A673 (cell line): ENCODE measurements around the gene MICALL2. TPM values are rescaled to one million over a fixed set of nuclear protein-coding genes. Genes with fewer than 3 reads are reported as not detected.
A peak's percentile ranks its signal among the peaks of the same experiment; 100 is the strongest.

ENCODE experiments used
- BruUV-seq: library from RNA; stranded (reverse); fragments of 400-500 nt; replicated peaks from 2 replicates; lab custom pipeline; 2021; lab: Mats Ljungman, UMichigan
- CTCF ChIA-PET: fragments of 300-600 bp; sonication (Branson Sonifier 250); formaldehyde crosslinking; loops from one replicate; lab custom pipeline; 2022; ENCODE audit warnings: antibody characterized with exemption; lab: Charles Lee
- POLR2A ChIA-PET: fragments of 300-600 bp; sonication (Branson Sonifier 250); formaldehyde crosslinking; loops from one replicate; lab custom pipeline; 2022; ENCODE audit warnings: antibody characterized with exemption; ENCODE audit not compliant: low non-redundant PET; lab: Charles Lee
- DNase-seq: peaks from one replicate; pipeline ENCODE4 v3.0.0-alpha.2; 2015; ENCODE audit warnings: low spot score
- H3K27ac ChIP-seq: fragments of 200-600 bp; sonication (generic); 2 replicates; pipeline ENCODE4 v1.5.1; 2016; ENCODE audit warnings: mixed run types, low read depth, mild to moderate bottlenecking, mixed read lengths, antibody characterized with exemption, low read length; ENCODE audit not compliant: poor library complexity, severe bottlenecking
- H3K27me3 ChIP-seq: fragments of 200-600 bp; sonication (generic); replicated peaks from 2 replicates; pipeline ENCODE4 v1.6.1; 2017; ENCODE audit warnings: mixed run types, low read depth, mild to moderate bottlenecking, mixed read lengths, antibody characterized with exemption, low read length; ENCODE audit not compliant: insufficient read depth, poor library complexity
- H3K36me3 ChIP-seq: fragments of 200-600 bp; sonication (generic); 2 replicates; pipeline ENCODE4 v1.6.1; 2016; ENCODE audit warnings: mixed run types, mild to moderate bottlenecking, mixed read lengths, antibody characterized with exemption, low read length; ENCODE audit not compliant: insufficient read depth, poor library complexity, severe bottlenecking
- H3K4me1 ChIP-seq: fragments of 200-600 bp; sonication (generic); 2 replicates; pipeline ENCODE4 v1.6.1; 2017; ENCODE audit warnings: mixed run types, mild to moderate bottlenecking, mixed read lengths, antibody characterized with exemption, low read length; ENCODE audit not compliant: insufficient read depth, poor library complexity, severe bottlenecking
- H3K4me3 ChIP-seq: fragments of 200-600 bp; sonication (generic); 2 replicates; pipeline ENCODE4 v1.5.1; 2016; ENCODE audit warnings: low read depth, mixed run types, mild to moderate bottlenecking, mixed read lengths, low read length; ENCODE audit not compliant: poor library complexity, severe bottlenecking
- H3K9me3 ChIP-seq: fragments of 200-600 bp; sonication (generic); 2 replicates; pipeline ENCODE4 v1.6.1; 2016; ENCODE audit warnings: mixed run types, low read depth, mild to moderate bottlenecking, mixed read lengths, antibody characterized with exemption, low read length; ENCODE audit not compliant: poor library complexity, severe bottlenecking
- CTCF ChIP-seq: fragments of 300-800, 200-600 bp; sonication (generic); conservative IDR thresholded peaks from 2 replicates; pipeline ENCODE4 v1.5.1; 2017; ENCODE audit warnings: low read depth, mild to moderate bottlenecking, antibody characterized with exemption, low read length, moderate library complexity, mixed read lengths
- EZH2 ChIP-seq: fragments of 200-600 bp; sonication (generic); IDR thresholded peaks from 2 replicates; pipeline ENCODE4 v1.6.1; 2017; ENCODE audit warnings: borderline replicate concordance, low read depth, mild to moderate bottlenecking, mixed read lengths, antibody characterized with exemption, low read length; ENCODE audit not compliant: poor library complexity, severe bottlenecking
- intact Hi-C: fragments of 100-400 bp; cut with micrococcal nuclease; formaldehyde crosslinking; loops from one replicate; pipeline ENCODE4 v1.10.0; 2022; ENCODE audit not compliant: unreplicated experiment
- total RNA-seq: library from RNA; stranded (reverse); gene quantifications from 2 replicates; pipeline ENCODE4 v1.2.3, GENCODE V29; 2021

The MICALL2 gene
- total RNA-seq, 1 experiment from 2014 or later = 10.1 TPM

DNA sequence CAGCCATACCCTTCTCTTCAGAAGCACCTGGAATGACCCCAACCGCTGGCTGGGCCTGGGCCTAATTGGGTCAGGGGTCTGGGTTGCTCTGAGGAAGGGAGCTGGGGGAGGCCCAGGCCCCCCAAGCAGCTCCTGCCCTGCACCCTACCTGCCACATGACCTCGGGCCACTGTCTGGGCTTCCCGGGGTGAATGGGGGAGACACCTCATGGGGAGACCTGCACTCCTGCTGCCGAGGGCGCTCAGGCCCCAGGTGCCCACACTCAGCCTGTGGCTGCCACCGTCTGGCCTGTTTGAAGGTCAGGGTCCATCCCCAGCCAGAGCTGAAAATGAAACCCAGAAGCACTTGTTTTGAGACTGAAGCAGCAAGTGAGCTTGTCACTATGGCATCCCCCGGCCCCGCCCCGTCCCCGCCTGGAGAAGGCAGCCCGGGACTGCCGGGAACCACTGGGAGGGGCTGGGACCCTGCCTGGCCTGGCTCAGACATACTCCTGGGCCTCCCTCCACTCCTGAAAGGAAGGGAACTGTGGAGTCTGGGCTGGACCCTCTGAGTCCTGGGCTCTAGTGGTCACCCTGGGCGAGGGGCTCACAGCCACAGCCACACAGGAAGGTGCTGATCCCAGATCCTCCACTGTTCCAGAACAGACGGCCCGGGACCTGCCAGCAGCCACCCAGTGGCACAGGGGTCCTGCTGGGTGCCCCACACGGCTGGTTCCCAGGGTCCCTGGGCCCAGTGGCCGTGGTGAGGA is 7.4 kb upstream of the MICALL2 start:
- Histone ChIP-seq H3K27ac (no peak overlapping the region), H3K4me3 (no peak overlapping the region), H3K9me3 (no peaks in the 10 kb centered on the region), H3K4me1 (peaks cover 6% of the 10 kb centered on the region), H3K36me3 (peaks cover 4% of the 10 kb centered on the region), H3K27me3 (no peaks in the 10 kb centered on the region)
- ChIA-PET CTCF (no interaction called here), POLR2A (interaction anchor here (0.5 kb wide), 1 partner anchor 70 kb away, joined by 9 read pairs; no protein-coding TSS in a partner anchor)
- BruUV-seq = no TSS peak
- intact Hi-C loops = no loop called here
- peak; percentile 52 for DNase-seq
- no peak for TF ChIP-seq EZH2
- TF ChIP-seq CTCF = no peak

- intact Hi-C loops = no loop called here
- no peak overlapping the region for H3K27ac ChIP-seq
- peaks cover 10% of the 10 kb centered on the region for H3K4me1 ChIP-seq
- H3K27me3 ChIP-seq = no peaks in the 10 kb centered on the region
- no peaks in the 10 kb centered on the region for H3K9me3 ChIP-seq
- H3K4me3 ChIP-seq = no peak overlapping the region
- ChIA-PET POLR2A (no interaction called here), CTCF (no interaction called here)
- TF ChIP-seq CTCF (no peak), EZH2 (no peak)
- no TSS peak for BruUV-seq
- DNase-seq = no peak
- peaks cover 4% of the 10 kb centered on the region for H3K36me3 ChIP-seq
These were observed 5.4 kb upstream of the MICALL2 start for GRCh38 chr7:1464694-1465093.

DNA sequence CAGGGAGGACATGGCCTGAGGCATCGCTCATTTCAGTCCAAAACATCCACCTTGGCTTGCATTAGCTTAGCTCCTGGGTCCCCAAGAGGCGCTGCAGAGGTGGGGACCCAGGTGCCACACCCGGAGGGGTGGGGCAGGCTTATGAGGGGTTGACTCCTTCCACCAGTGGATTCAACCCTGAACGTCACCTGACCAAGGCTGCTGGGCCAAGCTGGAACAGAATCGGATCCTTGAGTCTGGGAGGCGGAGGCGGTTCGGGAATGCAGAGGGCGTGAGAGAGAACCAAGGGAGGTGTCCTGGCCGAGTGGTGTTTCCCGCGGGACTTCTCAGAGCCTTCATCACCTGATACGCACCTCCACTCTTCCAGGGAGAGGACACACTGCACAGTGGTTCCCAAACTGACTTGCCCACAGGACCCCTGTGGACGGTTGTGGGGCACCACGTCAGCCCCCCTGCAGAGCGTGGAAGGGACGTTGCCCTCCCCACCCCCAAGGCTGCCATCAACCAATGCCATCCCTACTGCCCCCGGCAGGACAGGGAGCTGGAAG is 4.5 kb upstream of the MICALL2 start:
- intact Hi-C loops = no loop called here
- Histone ChIP-seq H3K4me3 (no peak overlapping the region), H3K4me1 (peaks cover 10% of the 10 kb centered on the region), H3K36me3 (no peaks in the 10 kb centered on the region), H3K9me3 (no peaks in the 10 kb centered on the region), H3K27ac (no peak overlapping the region), H3K27me3 (no peaks in the 10 kb centered on the region)
- TF ChIP-seq EZH2 (no peak), CTCF (no peak)
- DNase-seq = no peak
- CTCF ChIA-PET = no interaction called here
- POLR2A ChIA-PET = no interaction called here
- BruUV-seq = no TSS peak
